Middle frontal gyrus (tissue), 1 donor: ENCODE results near the gene GNGT2.
"Not testable (repeated sequence)": the region's sequence is repeated elsewhere in the genome, so short reads cannot be mapped to it uniquely, and the experiment has no call there.

Source experiments
- DNase-seq: peaks from one replicate; pipeline ENCODE4 v3.0.0-alpha.2; 2015; ENCODE audit warnings: low spot score; ENCODE audit errors: extremely low spot score

Gene GNGT2

DNA sequence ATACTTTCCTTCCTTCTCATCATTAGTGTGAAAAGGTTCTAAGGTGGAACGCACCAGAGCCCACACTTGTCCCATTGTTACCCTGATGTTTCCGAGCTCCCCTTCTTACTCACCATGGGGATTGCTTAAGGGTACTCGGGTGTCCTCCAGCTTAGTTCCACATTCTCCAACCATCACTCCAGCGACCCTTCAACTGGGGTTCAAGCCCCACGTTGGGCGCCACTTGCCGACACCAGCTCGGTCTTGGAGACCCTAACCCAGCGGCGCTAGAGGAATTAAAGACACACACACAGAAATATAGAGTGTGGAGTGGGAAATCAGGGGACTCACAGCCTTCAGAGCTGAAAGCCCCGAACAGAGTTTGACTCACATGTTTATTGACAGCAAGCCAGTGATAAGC is 34.4 kb downstream of the GNGT2 start:
- not testable (repeated sequence) for DNase-seq

DNA sequence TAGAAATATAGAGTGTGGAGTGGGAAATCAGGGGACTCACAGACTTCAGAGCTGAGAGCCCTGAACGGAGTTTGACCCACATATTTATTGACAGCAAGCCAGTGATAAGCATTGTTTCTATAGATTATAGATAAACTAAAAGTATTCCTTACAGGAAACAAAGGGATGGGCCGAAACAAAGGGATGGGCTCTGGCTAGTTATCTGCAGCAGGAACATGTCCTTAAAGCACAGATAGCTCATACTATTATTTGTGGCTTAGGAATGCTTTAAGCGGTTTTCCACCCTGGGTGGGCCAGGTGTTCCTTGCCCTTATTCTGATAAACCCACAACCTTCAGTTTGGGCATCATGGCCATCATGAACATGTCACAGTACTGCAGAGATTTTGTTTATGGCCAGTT is 39.7 kb downstream of the GNGT2 start:
- DNase-seq: not testable (repeated sequence)

DNA sequence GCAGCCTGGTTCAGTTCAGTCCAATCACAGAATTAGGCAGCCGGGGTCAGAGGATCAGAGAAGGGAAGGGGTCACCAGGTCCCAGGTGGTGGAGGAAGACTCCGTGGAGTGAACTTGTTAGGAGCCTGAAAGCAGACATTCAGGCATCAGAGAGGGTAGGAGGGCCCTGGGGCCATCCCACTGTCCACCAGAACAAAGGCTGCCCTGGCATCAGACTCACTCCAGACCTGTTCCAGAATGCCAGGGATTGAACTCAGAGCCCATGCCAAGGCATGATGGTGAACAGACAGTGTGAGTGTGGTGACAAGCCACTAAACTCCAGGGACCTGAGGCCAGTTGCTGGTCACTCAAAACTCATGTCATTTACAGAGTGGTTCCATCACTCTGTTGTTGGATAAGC is 40.2 kb downstream of the GNGT2 start:
- DNase-seq: no peak

DNA sequence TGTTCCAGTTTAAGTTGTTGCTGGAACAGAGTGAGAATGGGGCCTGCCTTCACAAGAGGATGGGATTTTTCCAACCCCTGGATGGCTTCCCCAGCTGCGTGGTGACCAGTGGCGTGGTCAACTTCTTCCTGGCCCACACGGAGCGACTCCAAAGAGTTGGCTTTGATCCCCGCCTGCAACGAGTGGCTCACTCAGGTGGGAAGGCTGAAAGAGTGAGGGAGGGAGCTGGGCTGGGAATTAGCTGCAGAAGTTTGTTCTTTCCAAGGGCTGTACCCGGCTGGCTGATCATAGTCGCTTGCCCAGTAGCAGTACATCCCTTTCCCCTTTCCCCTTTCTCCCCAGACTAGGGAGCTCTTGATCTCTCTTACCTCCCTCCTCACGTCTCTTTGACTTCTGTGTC is 41.7 kb downstream of the GNGT2 start:
- no peak for DNase-seq

DNA sequence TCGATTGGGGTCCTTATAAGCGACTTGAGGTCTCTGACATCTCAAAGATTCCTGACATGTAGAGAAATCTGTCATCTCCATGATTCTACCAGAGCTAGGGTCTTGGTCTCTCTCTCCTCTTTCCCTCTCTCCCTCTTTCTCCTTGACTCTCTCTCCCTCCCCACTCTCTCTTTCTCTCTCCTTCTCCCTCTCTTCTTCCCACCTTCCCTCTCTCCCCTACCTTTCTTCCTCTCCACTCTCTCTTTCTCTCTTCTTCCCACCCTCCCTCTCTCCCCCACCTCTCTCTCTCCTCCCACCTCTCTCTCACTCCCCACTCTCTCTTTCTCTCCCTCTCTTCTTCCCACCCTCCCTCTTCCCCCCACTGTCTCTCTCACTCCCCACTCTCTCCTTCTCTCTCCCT is 45.2 kb downstream of the GNGT2 start:
- no peak for DNase-seq

DNA sequence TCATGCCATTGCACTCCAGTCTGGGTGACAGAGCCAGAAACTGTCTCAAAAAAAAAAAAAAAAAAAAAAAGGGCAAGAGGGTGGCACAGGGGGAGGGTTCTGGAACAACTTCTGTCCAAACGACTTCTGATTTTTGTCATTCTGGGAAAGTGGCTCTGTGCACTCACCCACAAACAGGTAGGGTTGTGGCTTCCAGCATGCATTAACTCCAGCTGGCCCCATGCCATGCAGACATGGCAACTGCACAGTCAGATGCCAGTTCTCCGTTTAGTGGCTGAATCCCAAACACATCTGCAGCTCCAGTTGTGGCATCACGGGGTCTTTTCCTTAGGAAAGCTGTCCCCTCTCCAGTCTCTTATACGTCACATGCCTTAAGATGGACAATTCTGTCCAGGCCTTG is 47.5 kb downstream of the GNGT2 start:
- DNase-seq: no peak

DNA sequence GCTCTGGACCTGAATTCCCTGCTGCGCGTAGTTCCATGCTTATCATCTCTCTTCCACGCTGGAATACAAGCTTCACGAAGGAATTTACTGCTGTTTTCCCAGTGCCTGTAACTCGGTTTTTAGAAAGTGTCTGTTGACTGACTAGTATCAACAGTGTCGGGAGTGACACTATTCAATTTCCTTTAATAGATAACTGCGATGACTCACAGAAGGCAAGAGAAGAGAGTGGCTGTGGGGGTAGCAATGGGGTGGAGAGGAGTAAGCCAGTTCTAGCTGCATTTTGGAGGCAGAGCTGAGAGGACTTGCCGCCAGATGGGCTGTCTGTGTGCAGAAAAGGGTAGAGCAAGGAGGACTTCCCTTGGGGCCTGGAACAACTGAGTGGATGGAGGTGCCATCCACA is 52.6 kb downstream of the GNGT2 start:
- no peak for DNase-seq

DNA sequence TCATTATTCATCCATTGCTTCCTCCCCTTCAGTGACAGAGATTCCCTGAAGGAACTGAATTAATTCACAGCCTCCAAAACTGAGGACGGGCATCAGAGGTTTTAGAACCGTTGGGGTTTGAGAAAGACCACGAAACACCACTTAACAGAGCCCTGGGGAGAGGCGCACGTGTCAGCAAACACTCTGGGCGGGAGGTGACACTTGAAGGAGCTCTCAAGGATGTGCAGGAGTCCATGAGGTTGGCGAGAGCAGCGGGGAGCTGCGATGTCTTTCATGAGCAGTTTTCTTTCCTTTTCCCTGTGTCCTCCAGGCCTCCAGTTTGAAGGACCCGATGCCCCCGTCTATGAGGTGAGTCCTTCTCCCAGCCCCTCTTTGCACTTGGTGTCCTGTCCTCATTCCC is 54.1 kb downstream of the GNGT2 start:
- DNase-seq: no peak
